PFSK-1 (cell line): ENCODE measurements around the gene KDM3A.

ENCODE experiments used
- FOXP2 ChIP-seq: optimal IDR thresholded peaks from 2 replicates; pipeline ENCODE3; 2011; ENCODE audit warnings: borderline replicate concordance, control low read depth, inconsistent platforms; ENCODE audit not compliant: insufficient read depth; ENCODE audit errors: extremely low read length, extremely low read depth
- POLR2AphosphoS5 ChIP-seq: IDR thresholded peaks from 2 replicates; pipeline ENCODE4 v1.6.1; 2012; ENCODE audit warnings: low read depth, mild to moderate bottlenecking, control low read depth, low read length, moderate library complexity
- REST ChIP-seq, 2 experiments: IDR thresholded peaks; 2 replicates each; pipeline versions ENCODE4 v1.6.1 to v1.8.0; 2011 to 2012; ENCODE audit warnings: low read depth in 2 of 2, low read length in 2 of 2, control low read depth in 1 of 2, inconsistent platforms in 1 of 2, mild to moderate bottlenecking in 1 of 2, moderate library complexity in 1 of 2; ENCODE audit not compliant: insufficient read depth in 1 of 2
- SIN3A ChIP-seq: IDR thresholded peaks from 2 replicates; pipeline ENCODE4 v1.6.1; 2012; ENCODE audit warnings: mild to moderate bottlenecking, low read length, moderate library complexity, borderline replicate concordance; ENCODE audit not compliant: insufficient read depth
- TAF1 ChIP-seq: IDR thresholded peaks from 2 replicates; pipeline ENCODE4 v1.6.1; 2012; ENCODE audit warnings: low read length, control low read depth, borderline replicate concordance; ENCODE audit not compliant: insufficient read depth

The KDM3A gene

GRCh38 chr2:86434290-86434689 is 6.9 kb upstream of the KDM3A start:
- TF ChIP-seq TAF1 (no peak), FOXP2 (no peak), POLR2AphosphoS5 (no peak), SIN3A (no peak), REST (IDR thresholded peaks at IDR 0.05; ENCODE audit: insufficient read depth in 1 of 2, low read depth in 2 of 2, low read length in 2 of 2) (no peak)

GRCh38 chr2:86435531-86435930 is 5.6 kb upstream of the KDM3A start:
- TF ChIP-seq REST (IDR thresholded peaks at IDR 0.05; ENCODE audit: insufficient read depth in 1 of 2, low read depth in 2 of 2, low read length in 2 of 2) (no peak), POLR2AphosphoS5 (no peak), TAF1 (no peak), SIN3A (no peak), FOXP2 (no peak)

- no peak for TF ChIP-seq TAF1
- TF ChIP-seq SIN3A = no peak
- TF ChIP-seq POLR2AphosphoS5 = no peak
- no peak for TF ChIP-seq FOXP2
- no peak for TF ChIP-seq REST (IDR thresholded peaks at IDR 0.05; ENCODE audit: insufficient read depth in 1 of 2, low read depth in 2 of 2, low read length in 2 of 2)
Observed at GRCh38 chr2:86436328-86436727, 4.8 kb upstream of the KDM3A start.

- TF ChIP-seq SIN3A = no peak
- no peak for TF ChIP-seq POLR2AphosphoS5
- TF ChIP-seq FOXP2 = no peak
- TF ChIP-seq REST (IDR thresholded peaks at IDR 0.05; ENCODE audit: insufficient read depth in 1 of 2, low read depth in 2 of 2, low read length in 2 of 2) = no peak
- no peak for TF ChIP-seq TAF1
Observed at GRCh38 chr2:86439879-86440630, 1.1 kb upstream of the KDM3A start.

GRCh38 chr2:86441392-86441881 is 266 bp downstream of the KDM3A start:
- TF ChIP-seq REST (IDR thresholded peaks at IDR 0.05; ENCODE audit: insufficient read depth in 1 of 2, low read depth in 2 of 2, low read length in 2 of 2) = no peak
- no peak for TF ChIP-seq FOXP2
- no peak for TF ChIP-seq POLR2AphosphoS5
- TF ChIP-seq TAF1 = no peak
- TF ChIP-seq SIN3A = no peak
